ENCODE results near the gene TMEM207. TPM values are rescaled to one million over a fixed set of nuclear protein-coding genes. Genes with fewer than 3 reads are reported as not detected.

Gene TMEM207
- total and polyA plus RNA-seq, 2 donors (not counting 1 experiment from before 2014, with no cell fraction given) = not detected

- DNase-seq (ENCODE audit: low read depth in 2 of 2) = no peak
- no peak for TF ChIP-seq CTCF (conservative IDR thresholded peaks at IDR 0.05 in 1 of 2, IDR thresholded peaks at IDR 0.05 in 1 of 2; ENCODE audit: low read depth in 1 of 2, low read length in 2 of 2)
- TF ChIP-seq EZH2 (IDR thresholded peaks at IDR 0.05; ENCODE audit: low read length, missing control alignments) = no peak
- Histone ChIP-seq H3K9me3 (ENCODE audit: control insufficient read depth, insufficient read depth, low read depth, low read length) (no peaks in the 10 kb centered on the region), H3K4me1 (ENCODE audit: control insufficient read depth, extremely low read depth, insufficient read depth, low read length) (no peaks in the 10 kb centered on the region), H3K36me3 (ENCODE audit: control insufficient read depth, insufficient read depth, low read length) (no peaks in the 10 kb centered on the region), H3K4me2 (ENCODE audit: extremely low read depth, insufficient read depth, low read length) (no peak overlapping the region), H3K4me3 (replicated peaks in 1 of 4; ENCODE audit: control extremely low read depth in 1 of 4, insufficient read depth in 1 of 4, low read depth in 3 of 4, low read length in 4 of 4) (no peak overlapping the region), H3K27ac (ENCODE audit: insufficient read depth, low read length) (no peak overlapping the region), H3K79me2 (ENCODE audit: control insufficient read depth, insufficient read depth, low read length) (no peaks in the 10 kb centered on the region), H3K27me3 (ENCODE audit: control insufficient read depth, insufficient read depth, low read length) (no peaks in the 10 kb centered on the region), H4K20me1 (ENCODE audit: control insufficient read depth, extremely low read depth, insufficient read depth, low read length) (no peaks in the 10 kb centered on the region), H3K9ac (ENCODE audit: insufficient read depth, low read length) (no peak overlapping the region), H2AFZ (ENCODE audit: low read length) (no peak overlapping the region)
These were observed 18.2 kb upstream of the TMEM207 start for GRCh38 chr3:190467922-190468321.

GRCh38 chr3:190458040-190458439, 8.3 kb upstream of the TMEM207 start:
- H3K36me3 ChIP-seq (ENCODE audit: control insufficient read depth, insufficient read depth, low read length) = no peaks in the 10 kb centered on the region
- H3K79me2 ChIP-seq (ENCODE audit: control insufficient read depth, insufficient read depth, low read length) = no peaks in the 10 kb centered on the region
- TF ChIP-seq CTCF (conservative IDR thresholded peaks at IDR 0.05 in 1 of 2, IDR thresholded peaks at IDR 0.05 in 1 of 2; ENCODE audit: low read depth in 1 of 2, low read length in 2 of 2) (no peak), EZH2 (IDR thresholded peaks at IDR 0.05; ENCODE audit: low read length, missing control alignments) (no peak)
- no peak overlapping the region for H3K4me3 ChIP-seq (replicated peaks in 1 of 4; ENCODE audit: control extremely low read depth in 1 of 4, insufficient read depth in 1 of 4, low read depth in 3 of 4, low read length in 4 of 4)
- H3K9me3 ChIP-seq (ENCODE audit: control insufficient read depth, insufficient read depth, low read depth, low read length) = no peaks in the 10 kb centered on the region
- no peaks in the 10 kb centered on the region for H3K27me3 ChIP-seq (ENCODE audit: control insufficient read depth, insufficient read depth, low read length)
- no peak overlapping the region for H2AFZ ChIP-seq (ENCODE audit: low read length)
- no peak overlapping the region for H3K9ac ChIP-seq (ENCODE audit: insufficient read depth, low read length)
- no peaks in the 10 kb centered on the region for H3K4me1 ChIP-seq (ENCODE audit: control insufficient read depth, extremely low read depth, insufficient read depth, low read length)
- peak; percentile 5 to 8 for DNase-seq (ENCODE audit: low read depth in 2 of 2)
- H4K20me1 ChIP-seq (ENCODE audit: control insufficient read depth, extremely low read depth, insufficient read depth, low read length) = no peaks in the 10 kb centered on the region
- H3K4me2 ChIP-seq (ENCODE audit: extremely low read depth, insufficient read depth, low read length) = no peak overlapping the region
- no peak overlapping the region for H3K27ac ChIP-seq (ENCODE audit: insufficient read depth, low read length)

- no peak for TF ChIP-seq EZH2 (IDR thresholded peaks at IDR 0.05; ENCODE audit: low read length, missing control alignments)
- Histone ChIP-seq H3K9ac (ENCODE audit: insufficient read depth, low read length) (no peak overlapping the region), H3K79me2 (ENCODE audit: control insufficient read depth, insufficient read depth, low read length) (no peaks in the 10 kb centered on the region), H3K27me3 (ENCODE audit: control insufficient read depth, insufficient read depth, low read length) (no peaks in the 10 kb centered on the region), H3K4me1 (ENCODE audit: control insufficient read depth, extremely low read depth, insufficient read depth, low read length) (no peaks in the 10 kb centered on the region), H3K4me2 (ENCODE audit: extremely low read depth, insufficient read depth, low read length) (no peak overlapping the region), H2AFZ (ENCODE audit: low read length) (no peak overlapping the region), H4K20me1 (ENCODE audit: control insufficient read depth, extremely low read depth, insufficient read depth, low read length) (no peaks in the 10 kb centered on the region), H3K27ac (ENCODE audit: insufficient read depth, low read length) (no peak overlapping the region), H3K9me3 (ENCODE audit: control insufficient read depth, insufficient read depth, low read depth, low read length) (no peaks in the 10 kb centered on the region), H3K36me3 (ENCODE audit: control insufficient read depth, insufficient read depth, low read length) (no peaks in the 10 kb centered on the region), H3K4me3 (replicated peaks in 1 of 4; ENCODE audit: control extremely low read depth in 1 of 4, insufficient read depth in 1 of 4, low read depth in 3 of 4, low read length in 4 of 4) (no peak overlapping the region)
- DNase-seq (ENCODE audit: low read depth in 2 of 2) = no peak
These were observed 7.1 kb upstream of the TMEM207 start for GRCh38 chr3:190456770-190457169.
